ENCODE data around the gene EHD1.
A peak's percentile ranks its signal among the peaks of the same experiment; 100 is the strongest.

DNA sequence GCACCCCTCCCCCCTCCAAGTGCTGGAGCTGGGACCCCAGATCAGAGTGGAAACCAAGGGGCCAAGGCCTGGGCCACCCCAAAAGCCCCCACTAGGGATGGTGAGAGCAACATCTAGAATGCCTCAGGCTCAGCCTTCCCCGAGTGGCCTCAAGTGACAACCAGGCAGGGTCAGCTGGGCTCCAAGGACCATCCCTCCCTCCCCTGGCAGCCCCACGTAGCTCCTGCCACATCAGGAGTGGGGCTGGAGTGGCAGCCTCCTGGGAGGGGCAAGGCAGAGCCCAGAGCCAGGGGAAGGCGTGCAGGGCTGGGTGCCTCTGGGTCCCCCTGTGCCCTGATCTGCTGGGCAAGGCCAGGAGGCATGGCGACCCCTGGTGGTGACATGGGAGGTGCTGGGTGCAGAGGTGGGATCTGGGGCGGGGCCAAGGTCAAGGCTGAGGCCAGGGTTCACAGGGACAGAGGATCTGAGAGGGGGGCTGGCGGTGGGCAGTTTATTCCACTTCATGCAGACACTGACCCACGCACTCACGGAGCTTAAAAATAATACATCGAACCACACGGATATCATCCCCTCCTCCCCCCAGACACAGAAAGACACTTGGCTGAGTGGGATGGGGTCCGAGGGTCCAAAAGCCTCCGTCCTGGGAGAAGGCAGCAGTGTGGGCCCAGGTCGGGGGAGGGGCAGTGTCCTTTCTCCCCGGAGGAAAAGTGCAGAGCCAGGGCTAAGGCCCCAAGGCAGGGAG is 15.8 kb upstream of the EHD1 start:
- TF ChIP-seq, protein P1, sequence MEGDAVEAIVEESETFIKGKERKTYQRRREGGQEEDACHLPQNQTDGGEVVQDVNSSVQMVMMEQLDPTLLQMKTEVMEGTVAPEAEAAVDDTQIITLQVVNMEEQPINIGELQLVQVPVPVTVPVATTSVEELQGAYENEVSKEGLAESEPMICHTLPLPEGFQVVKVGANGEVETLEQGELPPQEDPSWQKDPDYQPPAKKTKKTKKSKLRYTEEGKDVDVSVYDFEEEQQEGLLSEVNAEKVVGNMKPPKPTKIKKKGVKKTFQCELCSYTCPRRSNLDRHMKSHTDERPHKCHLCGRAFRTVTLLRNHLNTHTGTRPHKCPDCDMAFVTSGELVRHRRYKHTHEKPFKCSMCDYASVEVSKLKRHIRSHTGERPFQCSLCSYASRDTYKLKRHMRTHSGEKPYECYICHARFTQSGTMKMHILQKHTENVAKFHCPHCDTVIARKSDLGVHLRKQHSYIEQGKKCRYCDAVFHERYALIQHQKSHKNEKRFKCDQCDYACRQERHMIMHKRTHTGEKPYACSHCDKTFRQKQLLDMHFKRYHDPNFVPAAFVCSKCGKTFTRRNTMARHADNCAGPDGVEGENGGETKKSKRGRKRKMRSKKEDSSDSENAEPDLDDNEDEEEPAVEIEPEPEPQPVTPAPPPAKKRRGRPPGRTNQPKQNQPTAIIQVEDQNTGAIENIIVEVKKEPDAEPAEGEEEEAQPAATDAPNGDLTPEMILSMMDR (IDR thresholded peaks at IDR 0.05): peak; percentile 84 to 96 (median 90)
- TF ChIP-seq POLR2A (IDR thresholded peaks at IDR 0.05): no peak
